Panc1 (cell line): Measurements from ENCODE around the gene SLC2A5. TPM values are rescaled to one million over a fixed set of nuclear protein-coding genes. Genes with fewer than 3 reads are reported as not detected.

Experiments
- ATAC-seq: fragments of 200-7000 bp; cut with Tn5 transposase; 2 replicates; pipeline ENCODE4 v1.9.1; 2020; ENCODE audit warnings: mild to moderate bottlenecking, moderate library complexity
- BruUV-seq: library from RNA; stranded (reverse); fragments of 400-500 nt; replicated peaks from 2 replicates; lab custom pipeline; 2021; lab: Mats Ljungman, UMichigan
- CTCF ChIA-PET: fragments of 300-600 bp; sonication (Branson Sonifier 250); formaldehyde crosslinking; loops from one replicate; lab custom pipeline; 2022; ENCODE audit warnings: antibody characterized with exemption; lab: Charles Lee
- POLR2A ChIA-PET: fragments of 300-600 bp; sonication (Branson Sonifier 250); formaldehyde crosslinking; loops from one replicate; lab custom pipeline; 2022; ENCODE audit warnings: antibody characterized with exemption; lab: Charles Lee
- DNase-seq: peaks from one replicate; pipeline ENCODE4 v3.0.0-alpha.2; 2010; ENCODE audit warnings: low read depth, low spot score
- H3K27ac ChIP-seq: 2 replicates; pipeline ENCODE4 v1.5.1; 2011; ENCODE audit warnings: mild to moderate bottlenecking, low read length, inconsistent platforms
- H3K27me3 ChIP-seq: fragments of 200-500 bp; sonication (Bioruptor generic); 2 replicates; pipeline ENCODE4 v1.6.0; 2014; ENCODE audit warnings: low read length, inconsistent platforms; ENCODE audit not compliant: control insufficient read depth, insufficient read depth
- H3K36me3 ChIP-seq: fragments of 200-500 bp; sonication (Bioruptor generic); 2 replicates; pipeline ENCODE4 v1.5.1; 2014; ENCODE audit warnings: inconsistent platforms, mild to moderate bottlenecking, low read length, moderate library complexity; ENCODE audit not compliant: control insufficient read depth, insufficient read depth
- H3K4me1 ChIP-seq: 2 replicates; pipeline ENCODE4 v1.5.1; 2011; ENCODE audit warnings: inconsistent platforms, mild to moderate bottlenecking, low read length, moderate library complexity; ENCODE audit not compliant: control insufficient read depth, insufficient read depth
- H3K4me3 ChIP-seq, 2 experiments: 2 replicates each; pipeline ENCODE4 v1.5.1; 2011 to 2012; ENCODE audit warnings: low read depth in 2 of 2, low read length in 2 of 2, mild to moderate bottlenecking in 2 of 2, inconsistent platforms in 1 of 2, moderate library complexity in 1 of 2
- H3K9me3 ChIP-seq: fragments of 200-500 bp; sonication (Bioruptor generic); 2 replicates; pipeline ENCODE4 v1.5.1; 2014; ENCODE audit warnings: low read depth, mild to moderate bottlenecking, inconsistent platforms, low read length, moderate library complexity; ENCODE audit not compliant: control insufficient read depth, insufficient read depth
- CTCF ChIP-seq: fragments of 450-650 bp; IDR thresholded peaks from 2 replicates; pipeline ENCODE4 v1.5.1; 2017; ENCODE audit warnings: mild to moderate bottlenecking
- POLR2AphosphoS5 ChIP-seq: IDR thresholded peaks from 2 replicates; pipeline ENCODE4 v1.6.1; 2012; ENCODE audit warnings: mild to moderate bottlenecking, low read depth, low read length, moderate library complexity
- SIN3A ChIP-seq: IDR thresholded peaks from 2 replicates; pipeline ENCODE4 v1.6.1; 2012; ENCODE audit warnings: low read depth, mild to moderate bottlenecking, low read length, moderate library complexity, borderline replicate concordance; ENCODE audit not compliant: insufficient read depth
- TCF7L2 ChIP-seq: IDR thresholded peaks from 2 replicates; pipeline ENCODE4 v1.6.1; 2011; ENCODE audit warnings: mild to moderate bottlenecking, low read depth, low read length, inconsistent platforms
- in situ Hi-C: cut with HindIII; loops from 2 replicates; pipeline ENCODE4 v1.10.0; 2016; ENCODE audit warnings: low sequenced_read_pairs, low pct_unique_long_range_greater_than_20kb
- intact Hi-C: fragments of 100-400 bp; cut with micrococcal nuclease; formaldehyde crosslinking; loops from one replicate; pipeline ENCODE4 v1.10.0; 2022; ENCODE audit not compliant: unreplicated experiment
- total RNA-seq: library from RNA; stranded (reverse); gene quantifications from one replicate; pipeline ENCODE4 v1.2.1, GENCODE V29; 2021; ENCODE audit not compliant: unreplicated experiment
- TF ChIP-seq, protein P1 (sequence below), 2 experiments: IDR thresholded peaks; 2 replicates each; pipeline ENCODE4 v1.6.1; 2011 to 2012; ENCODE audit warnings: low read depth in 2 of 2, control low read depth in 1 of 2, low read length in 1 of 2, mild to moderate bottlenecking in 1 of 2, moderate library complexity in 1 of 2; ENCODE audit not compliant: insufficient read depth in 1 of 2

SLC2A5 gene
- total RNA-seq, 1 experiment from 2014 or later = 0.26 TPM

- ChIA-PET CTCF (no interaction called here), POLR2A (no interaction called here)
- H3K27ac ChIP-seq = no peak overlapping the region
- in situ Hi-C loops (no loop called here), intact Hi-C loops (no loop called here)
- no peaks in the 10 kb centered on the region for H3K4me1 ChIP-seq
- no peaks in the 10 kb centered on the region for H3K36me3 ChIP-seq
- no TSS peak for BruUV-seq
- no peak for DNase-seq
- no peak for TF ChIP-seq POLR2AphosphoS5
- no peak for TF ChIP-seq SIN3A
- no peak for TF ChIP-seq TCF7L2
- TF ChIP-seq, protein P1, sequence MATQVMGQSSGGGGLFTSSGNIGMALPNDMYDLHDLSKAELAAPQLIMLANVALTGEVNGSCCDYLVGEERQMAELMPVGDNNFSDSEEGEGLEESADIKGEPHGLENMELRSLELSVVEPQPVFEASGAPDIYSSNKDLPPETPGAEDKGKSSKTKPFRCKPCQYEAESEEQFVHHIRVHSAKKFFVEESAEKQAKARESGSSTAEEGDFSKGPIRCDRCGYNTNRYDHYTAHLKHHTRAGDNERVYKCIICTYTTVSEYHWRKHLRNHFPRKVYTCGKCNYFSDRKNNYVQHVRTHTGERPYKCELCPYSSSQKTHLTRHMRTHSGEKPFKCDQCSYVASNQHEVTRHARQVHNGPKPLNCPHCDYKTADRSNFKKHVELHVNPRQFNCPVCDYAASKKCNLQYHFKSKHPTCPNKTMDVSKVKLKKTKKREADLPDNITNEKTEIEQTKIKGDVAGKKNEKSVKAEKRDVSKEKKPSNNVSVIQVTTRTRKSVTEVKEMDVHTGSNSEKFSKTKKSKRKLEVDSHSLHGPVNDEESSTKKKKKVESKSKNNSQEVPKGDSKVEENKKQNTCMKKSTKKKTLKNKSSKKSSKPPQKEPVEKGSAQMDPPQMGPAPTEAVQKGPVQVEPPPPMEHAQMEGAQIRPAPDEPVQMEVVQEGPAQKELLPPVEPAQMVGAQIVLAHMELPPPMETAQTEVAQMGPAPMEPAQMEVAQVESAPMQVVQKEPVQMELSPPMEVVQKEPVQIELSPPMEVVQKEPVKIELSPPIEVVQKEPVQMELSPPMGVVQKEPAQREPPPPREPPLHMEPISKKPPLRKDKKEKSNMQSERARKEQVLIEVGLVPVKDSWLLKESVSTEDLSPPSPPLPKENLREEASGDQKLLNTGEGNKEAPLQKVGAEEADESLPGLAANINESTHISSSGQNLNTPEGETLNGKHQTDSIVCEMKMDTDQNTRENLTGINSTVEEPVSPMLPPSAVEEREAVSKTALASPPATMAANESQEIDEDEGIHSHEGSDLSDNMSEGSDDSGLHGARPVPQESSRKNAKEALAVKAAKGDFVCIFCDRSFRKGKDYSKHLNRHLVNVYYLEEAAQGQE (IDR thresholded peaks at IDR 0.05; ENCODE audit: insufficient read depth in 1 of 2, low read depth in 2 of 2, low read length in 1 of 2) = no peak
- no peak for TF ChIP-seq CTCF
- H3K4me3 ChIP-seq = no peak overlapping the region
- 0 out of 2 replicates have a peak, but pooled peaks cover 3% of the 10 kb centered on the region for H3K9me3 ChIP-seq
- H3K27me3 ChIP-seq = no peaks in the 10 kb centered on the region
- ATAC-seq = no peak
These were observed 29.4 kb downstream of the SLC2A5 start for GRCh38 chr1:9039761-9040658.

GRCh38 chr1:9038881-9039760 is 30.3 kb downstream of the SLC2A5 start:
- CTCF ChIA-PET = no interaction called here
- in situ Hi-C loops = no loop called here

More at GRCh38 chr1:9038881-9039760, 30.3 kb downstream of the SLC2A5 start:
- H3K9me3 ChIP-seq = 0 out of 2 replicates have a peak, but pooled peaks cover 3% of the 10 kb centered on the region
- intact Hi-C loops = no loop called here
- H3K36me3 ChIP-seq = no peaks in the 10 kb centered on the region
- no peak for DNase-seq
- POLR2A ChIA-PET = no interaction called here
- H3K27ac ChIP-seq = no peak overlapping the region
- TF ChIP-seq SIN3A (no peak), CTCF (no peak), TCF7L2 (no peak), POLR2AphosphoS5 (no peak)
- TF ChIP-seq, protein P1 (IDR thresholded peaks at IDR 0.05; ENCODE audit: insufficient read depth in 1 of 2, low read depth in 2 of 2, low read length in 1 of 2) = no peak
- H3K4me3 ChIP-seq = no peak overlapping the region
- no peaks in the 10 kb centered on the region for H3K4me1 ChIP-seq
- BruUV-seq = no TSS peak
- no peaks in the 10 kb centered on the region for H3K27me3 ChIP-seq
- ATAC-seq = no peak
